H1 (cell line): ENCODE data around the gene ULK3. TPM values are rescaled to one million over a fixed set of nuclear protein-coding genes. Genes with fewer than 3 reads are reported as not detected.

Source experiments
- CTCF ChIA-PET: fragments of 300-600 bp; sonication (Branson Sonifier 250); formaldehyde crosslinking; loops from one replicate; lab custom pipeline; 2021; ENCODE audit not compliant: partially characterized antibody; lab: Charles Lee
- POLR2A ChIA-PET: fragments of 300-600 bp; sonication (Branson Sonifier 250); formaldehyde crosslinking; loops from one replicate; lab custom pipeline; 2021; ENCODE audit warnings: inconsistent platforms; ENCODE audit not compliant: partially characterized antibody; lab: Charles Lee
- DNase-seq, 2 experiments: peaks; one replicate each; pipeline versions ENCODE4 v3.0.0 to v3.0.0-alpha.2; 2010 to 2022; ENCODE audit warnings: low spot score in 2 of 2, low read depth in 1 of 2, mixed read lengths in 1 of 2
- FAIRE-seq: peaks from 2 replicates; lab custom pipeline; 2011; peaks lifted over from hg19 to GRCh38; lab: Jason Lieb, UNC
- H2AFZ ChIP-seq: 2 replicates; pipeline ENCODE4 v1.8.1; 2012; ENCODE audit warnings: low read length, inconsistent platforms
- H2AK5ac ChIP-seq: 2 replicates; pipeline ENCODE4 v1.6.1; 2013; ENCODE audit warnings: low read depth, low read length
- H2BK120ac ChIP-seq: replicated peaks from 2 replicates; pipeline ENCODE3; 2013; ENCODE audit warnings: low read depth, low read length, inconsistent platforms
- H2BK12ac ChIP-seq: 2 replicates; pipeline ENCODE4 v1.6.1; 2013; ENCODE audit warnings: low read depth, low read length
- H2BK15ac ChIP-seq: 2 replicates; pipeline ENCODE4 v1.6.1; 2013; ENCODE audit warnings: low read length
- H2BK20ac ChIP-seq: 2 replicates; pipeline ENCODE4 v1.6.1; 2013; ENCODE audit warnings: low read length
- H2BK5ac ChIP-seq: 2 replicates; pipeline ENCODE4 v1.6.1; 2013; ENCODE audit warnings: low read depth, low read length
- H3K14ac ChIP-seq: 2 replicates; pipeline ENCODE4 v1.6.1; 2013; ENCODE audit warnings: inconsistent platforms; ENCODE audit not compliant: insufficient read length
- H3K18ac ChIP-seq: 2 replicates; pipeline ENCODE4 v1.6.1; 2013; ENCODE audit warnings: low read length; ENCODE audit errors: extremely low read depth
- H3K23ac ChIP-seq: 2 replicates; pipeline ENCODE4 v1.6.1; 2013; ENCODE audit warnings: inconsistent platforms; ENCODE audit not compliant: insufficient read length
- H3K23me2 ChIP-seq: 2 replicates; pipeline ENCODE4 v1.6.1; 2013; ENCODE audit warnings: low read depth, low read length
- H3K27ac ChIP-seq: 2 replicates; pipeline ENCODE4 v1.6.1; 2011; ENCODE audit warnings: low read depth, low read length, inconsistent platforms
- H3K27me3 ChIP-seq, 4 experiments: replicated peaks in 1 of 4; 1 replicate in 1 of 4; 2 replicates in 3 of 4; pipeline versions ENCODE4 v1.6.1 to v1.8.1; 2011 to 2013; ENCODE audit warnings: low read length in 3 of 4, mild to moderate bottlenecking in 3 of 4, inconsistent platforms in 2 of 4, mixed read lengths in 2 of 4, moderate library complexity in 1 of 4; ENCODE audit not compliant: control insufficient read depth in 3 of 4, insufficient read depth in 3 of 4; ENCODE audit errors: extremely low read depth in 1 of 4
- H3K36me3 ChIP-seq, 4 experiments: 2 replicates each; pipeline versions ENCODE4 v1.6.1 to v1.8.1; 2011 to 2013; ENCODE audit warnings: mild to moderate bottlenecking in 4 of 4, low read length in 3 of 4, moderate library complexity in 2 of 4, control low read depth in 1 of 4, inconsistent platforms in 1 of 4; ENCODE audit not compliant: insufficient read depth in 4 of 4, control insufficient read depth in 2 of 4
- H3K4ac ChIP-seq: replicated peaks from 2 replicates; pipeline ENCODE3; 2013; ENCODE audit warnings: low read length, low read depth, mixed read lengths, inconsistent platforms; ENCODE audit not compliant: insufficient read length
- H3K4me1 ChIP-seq, 4 experiments: replicated peaks in 1 of 4; 1 replicate in 1 of 4; 2 replicates in 3 of 4; pipeline versions ENCODE4 v1.6.1 to v1.8.1; 2011 to 2013; ENCODE audit warnings: low read length in 3 of 4, inconsistent platforms in 2 of 4, mixed read lengths in 1 of 4; ENCODE audit not compliant: insufficient read depth in 4 of 4, control insufficient read depth in 3 of 4
- H3K4me2 ChIP-seq, 2 experiments: 2 replicates each; pipeline versions ENCODE4 v1.6.1 to v1.8.1; 2011 to 2013; ENCODE audit warnings: low read depth in 2 of 2, low read length in 2 of 2, control low read depth in 1 of 2, inconsistent platforms in 1 of 2, mild to moderate bottlenecking in 1 of 2; ENCODE audit not compliant: insufficient read depth in 1 of 2
- H3K4me3 ChIP-seq, 4 experiments: fragments of 200-600, 300-600 bp in 1 of 4; sonication (generic), shearing (Covaris generic), sonication (Bioruptor Twin) in 1 of 4; 2 replicates each; pipeline versions ENCODE4 v1.5.1 to v1.8.1; 2011 to 2016; ENCODE audit warnings: low read length in 4 of 4, low read depth in 3 of 4, control low read depth in 2 of 4, inconsistent platforms in 2 of 4, mild to moderate bottlenecking in 2 of 4, mixed read lengths in 1 of 4, moderate library complexity in 1 of 4; ENCODE audit not compliant: insufficient read depth in 2 of 4; ENCODE audit errors: extremely low read depth in 1 of 4
- H3K56ac ChIP-seq: replicated peaks from 2 replicates; pipeline ENCODE3; 2013; ENCODE audit warnings: low read depth, mild to moderate bottlenecking, mixed read lengths, low read length, inconsistent platforms; ENCODE audit not compliant: insufficient read length
- H3K79me1 ChIP-seq: 2 replicates; pipeline ENCODE4 v1.6.1; 2013; ENCODE audit warnings: low read depth, low read length, control low read depth
- H3K79me2 ChIP-seq, 2 experiments: 2 replicates each; pipeline versions ENCODE4 v1.6.1 to v1.8.1; 2012 to 2013; ENCODE audit warnings: low read length in 2 of 2, mild to moderate bottlenecking in 2 of 2, inconsistent platforms in 1 of 2; ENCODE audit not compliant: insufficient read depth in 2 of 2, control insufficient read depth in 1 of 2
- H3K9ac ChIP-seq, 4 experiments: replicated peaks in 1 of 4; 1 replicate in 1 of 4; 2 replicates in 3 of 4; pipeline versions ENCODE4 v1.6.1 to v1.8.1; 2011 to 2013; ENCODE audit warnings: low read depth in 3 of 4, low read length in 3 of 4, control low read depth in 2 of 4, mild to moderate bottlenecking in 2 of 4, moderate library complexity in 2 of 4, inconsistent platforms in 1 of 4; ENCODE audit errors: extremely low read depth in 1 of 4
- H3K9me3 ChIP-seq, 2 experiments: 2 replicates each; pipeline versions ENCODE4 v1.6.1 to v1.8.1; 2012 to 2013; ENCODE audit warnings: mild to moderate bottlenecking in 2 of 2, moderate library complexity in 2 of 2, control low read depth in 1 of 2, inconsistent platforms in 1 of 2, low read depth in 1 of 2, low read length in 1 of 2, mixed read lengths in 1 of 2; ENCODE audit not compliant: insufficient read depth in 2 of 2
- H4K20me1 ChIP-seq, 2 experiments: replicated peaks in 1 of 2; 2 replicates each; pipeline versions ENCODE3 to v1.8.1; 2011 to 2013; ENCODE audit warnings: inconsistent platforms in 2 of 2, low read length in 2 of 2, mild to moderate bottlenecking in 1 of 2; ENCODE audit not compliant: insufficient read depth in 2 of 2, control insufficient read depth in 1 of 2
- H4K5ac ChIP-seq: 2 replicates; pipeline ENCODE4 v1.6.1; 2013; ENCODE audit warnings: low read length, low read depth, mixed read lengths, inconsistent platforms; ENCODE audit not compliant: insufficient read length
- H4K8ac ChIP-seq: 2 replicates; pipeline ENCODE4 v1.8.0; 2013; ENCODE audit warnings: mild to moderate bottlenecking, moderate library complexity, low read length, inconsistent platforms; ENCODE audit not compliant: insufficient read depth; ENCODE audit errors: extremely low read depth
- H4K91ac ChIP-seq: replicated peaks from 2 replicates; pipeline ENCODE3; 2013; ENCODE audit warnings: low read length, mixed read lengths, inconsistent platforms; ENCODE audit not compliant: insufficient read length
- CREB1 ChIP-seq: IDR thresholded peaks from 2 replicates; pipeline ENCODE4 v1.6.1; 2012; ENCODE audit warnings: inconsistent platforms
- E2F6 ChIP-seq: IDR thresholded peaks from 2 replicates; pipeline ENCODE4 v1.6.1; 2012; ENCODE audit warnings: inconsistent platforms
- NANOG ChIP-seq: IDR thresholded peaks from 2 replicates; pipeline ENCODE4 v1.6.1; 2011; ENCODE audit warnings: low read length, low read depth, mild to moderate bottlenecking, inconsistent platforms; ENCODE audit not compliant: insufficient read depth, poor library complexity, severe bottlenecking
- SIN3A ChIP-seq, 2 experiments: IDR thresholded peaks in 1 of 2; conservative IDR thresholded peaks in 1 of 2; 2 replicates each; pipeline ENCODE4 v1.6.1; 2011 to 2012; ENCODE audit warnings: low read length in 2 of 2, improper control_type of control experiment in 1 of 2, low read depth in 1 of 2, mild to moderate bottlenecking in 1 of 2
- TAF7 ChIP-seq: optimal IDR thresholded peaks from 2 replicates; pipeline ENCODE3; 2011; ENCODE audit warnings: low read depth, mild to moderate bottlenecking, inconsistent platforms, low read length, moderate library complexity, borderline replicate concordance
- TCF12 ChIP-seq: IDR thresholded peaks from 2 replicates; pipeline ENCODE4 v1.6.1; 2011; ENCODE audit warnings: low read depth, mild to moderate bottlenecking, low read length
- WGBS, 2 experiments: shearing (Covaris generic) in 1 of 2; methylation state at CpG; one replicate each; pipeline versions ENCODE4 v1.1.6 to v1.1.7; 2013 to 2015; ENCODE audit warnings: low lambda C conversion rate in 2 of 2, mixed read lengths in 2 of 2, inconsistent platforms in 1 of 2, low coverage in 1 of 2, missing lambda C conversion rate in 1 of 2; ENCODE audit not compliant: insufficient replicate concordance in 2 of 2, insufficient coverage in 1 of 2, insufficient read length in 1 of 2; ENCODE audit errors: extremely low coverage in 1 of 2, missing lambda C conversion rate in 1 of 2; 5-methylcytosine and 5-hydroxymethylcytosine counted together
- polyA plus RNA-seq, 7 experiments: library from polyadenylated mRNA; depleted of rRNA in 3 of 7; stranded (reverse) in 5 of 7; unstranded in 2 of 7; fragments of >200 nt in 5 of 7; fragments of 200-250 nt in 2 of 7; gene quantifications; 1 replicate in 5 of 7; 2 replicates in 1 of 7; 4 replicates in 1 of 7; pipeline versions ENCODE4 v1.2.1 to v1.2.3, GENCODE V29; 2011 to 2013; ENCODE audit warnings: missing spikeins in 2 of 7, mixed read lengths in 2 of 7
- total RNA-seq: library from RNA; stranded (reverse); fragmentation: NEBNext Ultra II Directional; extraction: Animal tissue kit (Norgen Biotek cat#: 25700); gene quantifications from 2 replicates; pipeline ENCODE4 v1.2.1, GENCODE V29; 2021
- TF ChIP-seq, protein P1 (sequence below): IDR thresholded peaks from 2 replicates; pipeline ENCODE4 v1.6.1; 2011; ENCODE audit warnings: low read length, improper control_type of control experiment
- TF ChIP-seq, protein P2 (sequence below): IDR thresholded peaks from 2 replicates; pipeline ENCODE4 v1.6.1; 2012; ENCODE audit warnings: inconsistent platforms

Gene ULK3
- total and polyA plus RNA-seq, 2 of the 8 experiments (the other 6 are each of a cell fraction or from before 2014, with no cell fraction given), result 27.1 to 34.4 TPM

DNA sequence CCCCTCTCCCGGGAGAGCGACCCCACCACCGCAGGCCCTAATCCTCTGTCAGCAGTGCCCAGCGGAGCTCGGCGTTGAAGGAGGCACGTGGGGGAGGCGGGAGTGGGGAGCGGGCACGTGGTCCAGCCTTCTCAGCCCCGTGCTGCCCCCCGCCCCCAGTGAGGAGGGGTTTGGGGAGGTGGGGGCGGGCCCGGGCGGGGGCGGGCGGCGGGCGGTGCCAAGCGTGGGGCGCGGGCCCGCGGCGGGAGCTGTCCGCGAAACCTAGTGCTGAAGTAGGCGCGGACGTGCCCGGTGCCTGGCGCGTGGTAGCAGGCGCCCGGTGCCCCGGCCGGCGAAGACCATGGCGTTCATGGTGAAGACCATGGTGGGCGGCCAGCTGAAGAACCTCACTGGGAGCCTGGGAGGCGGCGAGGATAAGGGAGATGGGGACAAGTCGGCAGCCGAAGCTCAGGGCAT, 16.6 kb downstream of the ULK3 start, which contains the start of gene CPLX3:
Gene CPLX3, plus strand, starts transcription at position 264 of the 456 bp plus-strand sequence. Its CDS starts 77 bp downstream, at position 341.
- H3K27me3 ChIP-seq, result peaks cover 4 to 47% (median 29%) of the 10 kb centered on the region in 4 experiments
- no peak within 1 kb of the TSS for H3K9ac ChIP-seq
- no peak within 1 kb of the TSS for H2AK5ac ChIP-seq
- H4K8ac ChIP-seq, result no peak within 1 kb of the TSS
- H3K4ac ChIP-seq, result no peak within 1 kb of the TSS
- H3K4me1 ChIP-seq, result peaks cover 0 to 9% (median 4%) of the 10 kb centered on the region in 4 experiments; a peak in 4 of 7 replicates
- POLR2A ChIA-PET, result interaction anchor here (1.1 to 3.1 kb wide), 6 partner anchors 10 to 66 kb away, joined by 3 to 12 read pairs (median 7); partner anchors contain the start of genes LMAN1L and ULK3
- H3K23ac ChIP-seq, result no peak within 1 kb of the TSS
- no peaks in the 10 kb centered on the region for H3K79me1 ChIP-seq
- no peak within 1 kb of the TSS for H3K18ac ChIP-seq
- H2BK120ac ChIP-seq, result no peak within 1 kb of the TSS
- H2AFZ ChIP-seq, result no peak within 1 kb of the TSS
- peak within 1 kb of the TSS; percentile 58 to 61 for H3K4me2 ChIP-seq
- peaks cover 0 to 2% of the 10 kb centered on the region in 2 experiments for H4K20me1 ChIP-seq
- no peak within 1 kb of the TSS for H3K56ac ChIP-seq
- no peak within 1 kb of the TSS for H2BK5ac ChIP-seq
- H3K14ac ChIP-seq, result no peak within 1 kb of the TSS
- H2BK15ac ChIP-seq, result no peak within 1 kb of the TSS
- H3K27ac ChIP-seq, result no peak within 1 kb of the TSS
- H3K36me3 ChIP-seq, result no peaks in the 10 kb centered on the region
- H2BK20ac ChIP-seq, result no peak within 1 kb of the TSS
- FAIRE-seq (no peak), DNase-seq (peak in 1 of 2 experiments; percentile 84)
- no peaks in the 10 kb centered on the region for H3K79me2 ChIP-seq
- H3K4me3 ChIP-seq, result peak within 1 kb of the TSS in 2 of 4 experiments; percentile 5 to 41; a peak in 3 of 8 replicates
- TF ChIP-seq TCF12 (no peak), SIN3A (conservative IDR thresholded peaks at IDR 0.05 in 1 of 2, IDR thresholded peaks at IDR 0.05 in 1 of 2; ENCODE audit: low read depth in 1 of 2, low read length in 2 of 2) (0 out of 4 replicates have a peak, but pooled peaks of 1 of the 2 experiments have one; percentile 41), E2F6 (peak; percentile 94), TAF7 (no peak), CREB1 (0 out of 2 replicates have a peak, but pooled peaks have one; percentile 32), NANOG (no peak)
- TF ChIP-seq, protein P1, sequence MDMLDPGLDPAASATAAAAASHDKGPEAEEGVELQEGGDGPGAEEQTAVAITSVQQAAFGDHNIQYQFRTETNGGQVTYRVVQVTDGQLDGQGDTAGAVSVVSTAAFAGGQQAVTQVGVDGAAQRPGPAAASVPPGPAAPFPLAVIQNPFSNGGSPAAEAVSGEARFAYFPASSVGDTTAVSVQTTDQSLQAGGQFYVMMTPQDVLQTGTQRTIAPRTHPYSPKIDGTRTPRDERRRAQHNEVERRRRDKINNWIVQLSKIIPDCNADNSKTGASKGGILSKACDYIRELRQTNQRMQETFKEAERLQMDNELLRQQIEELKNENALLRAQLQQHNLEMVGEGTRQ, result peak; percentile 66
- TF ChIP-seq, protein P2, sequence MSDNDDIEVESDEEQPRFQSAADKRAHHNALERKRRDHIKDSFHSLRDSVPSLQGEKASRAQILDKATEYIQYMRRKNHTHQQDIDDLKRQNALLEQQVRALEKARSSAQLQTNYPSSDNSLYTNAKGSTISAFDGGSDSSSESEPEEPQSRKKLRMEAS, result peak; percentile 96
- TF ChIP-seq, all 59 proteins: peak for 5
- H3K9me3 ChIP-seq, result no peaks in the 10 kb centered on the region
- H2BK12ac ChIP-seq, result 0 out of 2 replicates have a peak within 1 kb of the TSS, but pooled peaks have one; percentile 27
- 0 out of 2 replicates have a peak, but pooled peaks cover 4% of the 10 kb centered on the region for H3K23me2 ChIP-seq
- CTCF ChIA-PET, result interaction anchor here (0.5 to 15.7 kb wide), 19 partner anchors 9 to 342 kb away, joined by 3 to 135 read pairs (median 5); partner anchors contain the start of genes CSK and LMAN1L
- 10% methylated on average over 4 of the region's 44 CpGs; no CpG with 5 or more reads in 1 of the 2 experiments for WGBS, 2 experiments
- H4K91ac ChIP-seq, result no peak within 1 kb of the TSS
- no peak within 1 kb of the TSS for H4K5ac ChIP-seq
